Cardiac muscle cell (in vitro differentiated cells and primary cell): Measurements from ENCODE around the gene FAM9A. TPM values are rescaled to one million over a fixed set of nuclear protein-coding genes. Genes with fewer than 3 reads are reported as not detected.
"Not testable (repeated sequence)": the region's sequence is repeated elsewhere in the genome, so short reads cannot be mapped to it uniquely, and the experiment has no call there.

Source experiments
- DNase-seq, 2 donors: peaks; one replicate each; pipeline versions ENCODE4 v3.0.0 to v3.0.0-alpha.2; 2010 to 2017; ENCODE audit warnings: low read depth in 1 of 2, low spot score in 1 of 2
- H3K27ac ChIP-seq: fragments of 200-600 bp; sonication (generic); 2 replicates; pipeline ENCODE4 v1.5.1; 2016
- H3K27me3 ChIP-seq: fragments of 200-600 bp; sonication (generic); 2 replicates; pipeline ENCODE4 v1.6.0; 2016; ENCODE audit warnings: control low read depth
- H3K36me3 ChIP-seq: fragments of 200-600 bp; sonication (generic); 2 replicates; pipeline ENCODE4 v1.5.1; 2016; ENCODE audit warnings: control low read depth
- H3K4me1 ChIP-seq: fragments of 200-600 bp; sonication (generic); 2 replicates; pipeline ENCODE4 v1.8.1; 2017; ENCODE audit warnings: low read depth, mild to moderate bottlenecking, mixed run types
- H3K4me3 ChIP-seq: fragments of 200-600 bp; sonication (generic); 2 replicates; pipeline ENCODE4 v1.5.1; 2016; ENCODE audit warnings: mild to moderate bottlenecking
- H3K9me3 ChIP-seq: fragments of 200-600 bp; sonication (generic); 2 replicates; pipeline ENCODE4 v1.5.1; 2017; ENCODE audit warnings: low read depth, mild to moderate bottlenecking, control low read depth
- polyA plus RNA-seq: library from polyadenylated mRNA; unstranded; fragments of >200 nt; fragmentation: Nextera tagmentation; extraction: Ambion mirVana; gene quantifications from 2 replicates; pipeline ENCODE4 v1.2.1, GENCODE V29; 2016
- total RNA-seq: library from RNA; depleted of rRNA; stranded (reverse); fragments of >200 nt; gene quantifications from 2 replicates; pipeline ENCODE4 v1.2.3, GENCODE V29; 2016
- TF ChIP-seq, protein P1 (sequence below): IDR thresholded peaks from 2 replicates; pipeline ENCODE4 v1.5.1; 2012; ENCODE audit warnings: low read depth, mild to moderate bottlenecking, low read length

The FAM9A gene
- total and polyA plus RNA-seq, 2 experiments from 2014 or later, result not detected

- Histone ChIP-seq H3K27me3 (no peaks in the 10 kb centered on the region), H3K9me3 (no peaks in the 10 kb centered on the region), H3K36me3 (no peaks in the 10 kb centered on the region), H3K4me3 (no peak overlapping the region), H3K4me1 (no peaks in the 10 kb centered on the region), H3K27ac (no peak overlapping the region)
- TF ChIP-seq, protein P1, sequence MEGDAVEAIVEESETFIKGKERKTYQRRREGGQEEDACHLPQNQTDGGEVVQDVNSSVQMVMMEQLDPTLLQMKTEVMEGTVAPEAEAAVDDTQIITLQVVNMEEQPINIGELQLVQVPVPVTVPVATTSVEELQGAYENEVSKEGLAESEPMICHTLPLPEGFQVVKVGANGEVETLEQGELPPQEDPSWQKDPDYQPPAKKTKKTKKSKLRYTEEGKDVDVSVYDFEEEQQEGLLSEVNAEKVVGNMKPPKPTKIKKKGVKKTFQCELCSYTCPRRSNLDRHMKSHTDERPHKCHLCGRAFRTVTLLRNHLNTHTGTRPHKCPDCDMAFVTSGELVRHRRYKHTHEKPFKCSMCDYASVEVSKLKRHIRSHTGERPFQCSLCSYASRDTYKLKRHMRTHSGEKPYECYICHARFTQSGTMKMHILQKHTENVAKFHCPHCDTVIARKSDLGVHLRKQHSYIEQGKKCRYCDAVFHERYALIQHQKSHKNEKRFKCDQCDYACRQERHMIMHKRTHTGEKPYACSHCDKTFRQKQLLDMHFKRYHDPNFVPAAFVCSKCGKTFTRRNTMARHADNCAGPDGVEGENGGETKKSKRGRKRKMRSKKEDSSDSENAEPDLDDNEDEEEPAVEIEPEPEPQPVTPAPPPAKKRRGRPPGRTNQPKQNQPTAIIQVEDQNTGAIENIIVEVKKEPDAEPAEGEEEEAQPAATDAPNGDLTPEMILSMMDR, result no peak
- DNase-seq, result no peak
Observed at GRCh38 chrX:8760021-8760420, 41.2 kb downstream of the FAM9A start.

DNA sequence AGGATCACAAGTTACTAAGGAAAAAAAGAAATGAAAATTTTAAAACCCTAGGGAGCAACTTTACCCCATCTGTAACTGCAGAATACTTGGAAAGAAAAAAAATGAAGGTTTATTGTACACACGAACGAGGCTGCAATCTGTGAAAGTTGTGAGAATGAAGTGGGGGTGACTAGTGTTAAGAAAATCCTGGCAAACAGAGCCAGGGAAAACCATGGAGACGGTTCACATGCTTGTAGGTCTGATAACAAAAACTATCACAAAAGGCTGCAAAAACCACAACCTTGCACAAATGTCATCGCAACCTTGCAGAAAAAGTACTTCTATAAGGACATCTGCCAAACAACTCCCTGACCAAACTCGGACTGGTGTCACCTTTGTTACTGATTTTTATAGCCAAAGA, 42.5 kb downstream of the FAM9A start:
- not testable (repeated sequence) for H3K36me3 ChIP-seq, H3K9me3 ChIP-seq, H3K27me3 ChIP-seq, H3K4me1 ChIP-seq, H3K27ac ChIP-seq, H3K4me3 ChIP-seq
- DNase-seq, result peak in 1 of 2 donors; percentile 21

GRCh38 chrX:8757609-8758389, 43.4 kb downstream of the FAM9A start:
- H3K27me3 ChIP-seq, H3K27ac ChIP-seq, H3K9me3 ChIP-seq, H3K36me3 ChIP-seq, H3K4me1 ChIP-seq, H3K4me3 ChIP-seq: not testable (repeated sequence)
- peak in 1 of 2 donors; percentile 3 for DNase-seq

- Histone ChIP-seq H3K9me3 (no peaks in the 10 kb centered on the region), H3K4me1 (no peaks in the 10 kb centered on the region), H3K27ac (no peak overlapping the region), H3K4me3 (no peak overlapping the region), H3K36me3 (no peaks in the 10 kb centered on the region), H3K27me3 (no peaks in the 10 kb centered on the region)
- TF ChIP-seq, protein P1, result no peak
- DNase-seq, result no peak
Observed at GRCh38 chrX:8755813-8756212, 45.4 kb downstream of the FAM9A start.

DNA sequence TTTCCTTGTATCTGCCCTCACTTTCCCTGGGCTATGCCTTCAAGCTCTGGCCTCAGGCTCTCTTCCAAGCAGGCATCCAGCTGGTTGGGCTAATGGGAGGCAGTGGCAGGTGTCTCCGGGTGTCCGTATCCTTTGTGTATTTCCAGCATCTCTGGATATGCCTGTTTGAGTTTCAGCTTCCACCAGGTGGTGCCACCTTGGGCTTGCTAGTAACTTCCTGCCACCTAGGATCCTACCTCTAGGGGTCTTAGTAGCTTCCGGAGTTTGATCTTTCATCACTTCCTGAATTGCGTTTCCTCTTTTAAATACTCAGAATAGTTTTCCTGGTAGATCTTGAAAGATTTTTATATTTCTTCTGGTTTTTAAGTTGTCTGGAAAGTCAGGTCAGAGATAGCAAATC, 46.1 kb downstream of the FAM9A start:
- DNase-seq, result no peak
- Histone ChIP-seq H3K4me3 (no peak overlapping the region), H3K27me3 (no peaks in the 10 kb centered on the region), H3K9me3 (no peaks in the 10 kb centered on the region), H3K27ac (no peak overlapping the region), H3K4me1 (no peaks in the 10 kb centered on the region), H3K36me3 (no peaks in the 10 kb centered on the region)
- TF ChIP-seq, protein P1, result no peak

DNA sequence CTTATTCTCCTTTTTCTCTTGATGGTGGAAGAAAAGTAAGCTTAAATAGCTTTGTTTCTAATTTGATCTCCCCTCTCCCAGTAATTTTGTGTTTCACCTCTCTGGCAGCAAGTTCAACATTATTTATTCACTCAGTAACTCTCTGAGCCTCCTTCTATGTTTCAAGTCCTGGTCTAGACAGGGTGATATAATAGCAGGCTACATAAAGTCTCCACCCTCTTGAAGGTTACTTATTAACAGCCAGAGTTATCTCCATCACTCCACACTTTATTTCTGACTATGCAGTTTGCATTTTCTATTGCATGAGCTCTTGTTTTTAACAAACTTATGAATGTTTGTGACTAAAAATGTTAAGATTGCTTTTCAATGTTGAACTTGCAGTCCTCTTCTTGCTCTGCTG, 51.5 kb downstream of the FAM9A start:
- Histone ChIP-seq H3K9me3 (no peaks in the 10 kb centered on the region), H3K27me3 (no peaks in the 10 kb centered on the region), H3K36me3 (no peaks in the 10 kb centered on the region), H3K4me1 (no peaks in the 10 kb centered on the region), H3K27ac (no peak overlapping the region), H3K4me3 (no peak overlapping the region)
- no peak for DNase-seq
- TF ChIP-seq, protein P1, result no peak
